Natural killer cell (primary cell): ENCODE results near the gene BAG5. TPM values are rescaled to one million over a fixed set of nuclear protein-coding genes. Genes with fewer than 3 reads are reported as not detected.

ENCODE experiments used
- ATAC-seq, 3 donors: fragments of 150-1000 bp in 2 of 3; fragments of 200-7000 bp in 1 of 3; cut with Tn5 transposase; 1 replicate in 1 of 3; 2 replicates in 2 of 3; pipeline ENCODE4 v1.10.0; 2021; ENCODE audit warnings: mild to moderate bottlenecking in 2 of 3, moderate library complexity in 2 of 3
- DNase-seq, 2 donors: peaks; one replicate each; pipeline versions ENCODE4 v3.0.0 to v3.0.0-alpha.2; 2013 to 2021; ENCODE audit warnings: mixed read lengths in 1 of 2
- H3K27ac ChIP-seq: one replicate; pipeline ENCODE4 v1.5.1; 2013; ENCODE audit warnings: mild to moderate bottlenecking, low read length
- H3K27me3 ChIP-seq: one replicate; pipeline ENCODE4 v1.6.1; 2013; ENCODE audit warnings: low read length; ENCODE audit not compliant: control insufficient read depth, insufficient read depth
- H3K36me3 ChIP-seq: one replicate; pipeline ENCODE4 v1.6.1; 2013; ENCODE audit warnings: low read length; ENCODE audit not compliant: control insufficient read depth, insufficient read depth
- H3K4me1 ChIP-seq: one replicate; pipeline ENCODE4 v1.6.1; 2013; ENCODE audit warnings: low read length; ENCODE audit not compliant: control insufficient read depth, insufficient read depth
- H3K4me3 ChIP-seq: one replicate; pipeline ENCODE4 v1.5.1; 2013; ENCODE audit warnings: low read length
- H3K9me3 ChIP-seq: one replicate; pipeline ENCODE4 v1.6.1; 2013; ENCODE audit warnings: low read length; ENCODE audit not compliant: control insufficient read depth, insufficient read depth
- H3K27ac Mint-ChIP-seq, 2 donors: one replicate each; pipeline ENCODE4 v1.8.0; 2022; ENCODE audit warnings: mild to moderate bottlenecking in 2 of 2, mixed read lengths in 2 of 2, moderate library complexity in 1 of 2
- H3K27me3 Mint-ChIP-seq, 2 donors: one replicate each; pipeline ENCODE4 v1.8.0; 2022; ENCODE audit warnings: low read depth in 2 of 2, mixed read lengths in 2 of 2
- H3K36me3 Mint-ChIP-seq: one replicate; pipeline ENCODE4 v1.8.0; 2022; ENCODE audit warnings: mixed read lengths
- H3K4me1 Mint-ChIP-seq, 2 donors: one replicate each; pipeline ENCODE4 v1.8.0; 2022; ENCODE audit warnings: mixed read lengths in 2 of 2
- H3K4me3 Mint-ChIP-seq: one replicate; pipeline ENCODE4 v1.8.0; 2022; ENCODE audit warnings: mild to moderate bottlenecking, moderate library complexity, mixed read lengths
- H3K9me3 Mint-ChIP-seq, 2 donors: one replicate each; pipeline ENCODE4 v1.8.0; 2022; ENCODE audit warnings: mixed read lengths in 2 of 2
- CTCF ChIP-seq: fragments of 200-600 bp; IDR thresholded peaks from one replicate; pipeline ENCODE4 v1.8.0; 2022; ENCODE audit warnings: antibody characterized with exemption
- WGBS: methylation state at CpG from one replicate; pipeline ENCODE4 v1.1.7; 2013; ENCODE audit warnings: missing lambda C conversion rate; ENCODE audit not compliant: insufficient coverage; 5-methylcytosine and 5-hydroxymethylcytosine counted together
- intact Hi-C: fragments of 100-400 bp; cut with micrococcal nuclease; formaldehyde crosslinking; loops from one replicate; pipeline ENCODE4 v1.14.2; 2022
- total RNA-seq, 4 donors: library from RNA; stranded (reverse); fragments of 120-200 nt in 1 of 4; gene quantifications; one replicate each; pipeline versions ENCODE4 v1.2.3 to v1.2.4, GENCODE V29; 2013 to 2022

The BAG5 gene
- total RNA-seq, 3 donors from 2014 or later (not counting 1 experiment from before 2014, with no cell fraction given): 36.1 to 48.0 (median 47.0) TPM

DNA sequence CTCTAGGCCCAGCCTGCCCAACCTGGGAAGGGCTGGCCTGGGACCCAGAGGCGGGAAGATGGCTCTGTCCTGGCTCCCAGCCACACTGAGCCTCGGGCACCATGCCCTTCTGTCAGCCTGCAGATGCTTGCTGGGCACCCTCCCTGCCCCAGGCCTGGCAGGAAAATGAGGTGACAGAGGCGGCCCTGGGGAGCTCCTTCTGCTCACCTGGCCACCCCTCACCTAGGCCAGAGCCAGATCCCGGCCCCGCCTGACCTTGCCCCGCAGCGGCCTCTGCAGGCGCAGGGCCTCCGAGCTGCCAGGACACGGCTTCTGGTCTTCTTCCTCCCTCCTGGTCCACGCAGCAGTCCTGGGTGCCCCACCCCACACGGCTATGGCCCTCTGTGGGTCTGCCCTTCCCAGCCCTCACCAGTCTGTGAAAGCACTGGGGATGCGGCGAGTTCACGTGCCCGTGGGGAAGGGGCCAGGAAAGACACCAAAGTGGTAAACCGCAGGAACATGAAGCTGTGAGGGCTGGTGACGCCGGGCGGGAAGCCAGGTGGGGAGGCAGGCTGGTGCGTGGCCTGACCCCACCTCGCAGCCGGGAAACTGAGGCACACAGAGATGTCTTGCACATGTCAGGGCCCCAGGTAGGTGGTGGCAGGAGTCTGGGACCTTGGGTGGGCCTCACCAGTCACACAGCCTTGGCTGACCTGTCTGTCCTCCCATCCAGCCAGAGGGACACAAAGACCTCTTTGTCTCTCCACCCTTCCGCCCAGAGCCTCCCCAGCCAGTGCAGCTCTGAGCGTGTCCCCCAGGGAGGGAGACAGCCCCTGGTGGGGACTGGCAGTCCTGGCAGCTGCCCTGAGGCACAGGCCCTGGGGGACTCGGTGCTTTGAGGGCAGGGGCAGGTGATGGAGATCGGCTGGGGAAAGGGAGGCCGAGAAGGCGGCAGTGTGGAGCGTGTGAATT, 12.8 kb downstream of the BAG5 start:
- Histone ChIP-seq H3K4me1 (peaks cover 8% of the 10 kb centered on the region), H3K27ac (no peak overlapping the region), H3K36me3 (no peaks in the 10 kb centered on the region), H3K4me3 (no peak overlapping the region), H3K27me3 (no peaks in the 10 kb centered on the region), H3K9me3 (no peaks in the 10 kb centered on the region)
- intact Hi-C loops: no loop called here
- Mint-ChIP-seq H3K4me1 (peaks cover under 1 to 7% of the 10 kb centered on the region in 2 donors), H3K4me3 (no peak overlapping the region), H3K9me3 (no peaks in the 10 kb centered on the region), H3K27me3 (no peaks in the 10 kb centered on the region), H3K27ac (no peak overlapping the region), H3K36me3 (no peaks in the 10 kb centered on the region)
- WGBS: 92% methylated on average over 30 of the region's 30 CpGs
- DNase-seq: no peak
- no peak for ATAC-seq
- no peak for TF ChIP-seq CTCF

- H3K36me3 Mint-ChIP-seq: no peaks in the 10 kb centered on the region
- ATAC-seq: no peak
- H3K27ac ChIP-seq: no peak overlapping the region
- no peaks in the 10 kb centered on the region for H3K27me3 ChIP-seq
- no peak overlapping the region for H3K4me3 ChIP-seq
- WGBS: 90% methylated on average over 27 of the region's 27 CpGs
- no peak for TF ChIP-seq CTCF
- H3K36me3 ChIP-seq: no peaks in the 10 kb centered on the region
- intact Hi-C loops: no loop called here
- peaks cover 8% of the 10 kb centered on the region for H3K4me1 ChIP-seq
- no peak overlapping the region for H3K27ac Mint-ChIP-seq
- no peaks in the 10 kb centered on the region for H3K9me3 Mint-ChIP-seq
- no peak for DNase-seq
- no peaks in the 10 kb centered on the region for H3K27me3 Mint-ChIP-seq
- peaks cover 0 to 7% of the 10 kb centered on the region in 2 donors for H3K4me1 Mint-ChIP-seq
- no peak overlapping the region for H3K4me3 Mint-ChIP-seq
- no peaks in the 10 kb centered on the region for H3K9me3 ChIP-seq
Observed at GRCh38 chr14:103548463-103549351, 13.8 kb downstream of the BAG5 start.

GRCh38 chr14:103547941-103548462, 14.5 kb downstream of the BAG5 start:
- H3K36me3 Mint-ChIP-seq: no peaks in the 10 kb centered on the region
- no peaks in the 10 kb centered on the region for H3K36me3 ChIP-seq
- H3K4me1 Mint-ChIP-seq: peaks cover 0 to 7% of the 10 kb centered on the region in 2 donors
- TF ChIP-seq CTCF: no peak
- ATAC-seq (no peak), DNase-seq (no peak)
- WGBS: 91% methylated on average over 18 of the region's 18 CpGs
- H3K9me3 Mint-ChIP-seq: no peaks in the 10 kb centered on the region
- no peaks in the 10 kb centered on the region for H3K27me3 ChIP-seq
- intact Hi-C loops: no loop called here
- H3K27ac ChIP-seq: no peak overlapping the region
- H3K27ac Mint-ChIP-seq: no peak overlapping the region
- H3K4me3 ChIP-seq: no peak overlapping the region
- H3K4me3 Mint-ChIP-seq: no peak overlapping the region
- no peaks in the 10 kb centered on the region for H3K27me3 Mint-ChIP-seq
- H3K9me3 ChIP-seq: no peaks in the 10 kb centered on the region
- peaks cover 8% of the 10 kb centered on the region for H3K4me1 ChIP-seq
